SK-N-SH (cell line): Measurements from ENCODE around the gene ZRANB3.
"Not testable (repeated sequence)": the region's sequence is repeated elsewhere in the genome, so short reads cannot be mapped to it uniquely, and the experiment has no call there.

Experiments used
- EP300 ChIP-seq, 2 experiments: IDR thresholded peaks; 2 replicates each; pipeline versions ENCODE4 v1.4.0 to v1.6.1; 2012; ENCODE audit warnings: borderline replicate concordance in 1 of 2, low read depth in 1 of 2, low read length in 1 of 2
- FOXM1 ChIP-seq: IDR thresholded peaks from 2 replicates; pipeline ENCODE4 v1.4.0; 2012; ENCODE audit warnings: low read depth, mild to moderate bottlenecking
- MAX ChIP-seq: IDR thresholded peaks from 2 replicates; pipeline ENCODE4 v1.4.0; 2012; ENCODE audit warnings: low read depth
- POLR2AphosphoS5 ChIP-seq: IDR thresholded peaks from 2 replicates; pipeline ENCODE4 v1.6.1; 2012; ENCODE audit warnings: low read depth, low read length
- SIN3A ChIP-seq: IDR thresholded peaks from 2 replicates; pipeline ENCODE4 v1.6.1; 2012; ENCODE audit warnings: low read depth, mild to moderate bottlenecking, low read length, moderate library complexity, borderline replicate concordance
- TAF1 ChIP-seq: IDR thresholded peaks from 2 replicates; pipeline ENCODE4 v1.6.1; 2012; ENCODE audit warnings: low read depth, mild to moderate bottlenecking, low read length, moderate library complexity, borderline replicate concordance
- TF ChIP-seq, protein P1 (sequence below): fragments of 200-600 bp; sonication (generic); IDR thresholded peaks from 2 replicates; pipeline ENCODE4 v1.6.1; 2017; ENCODE audit warnings: antibody characterized with exemption, mild to moderate bottlenecking, moderate library complexity

DNA sequence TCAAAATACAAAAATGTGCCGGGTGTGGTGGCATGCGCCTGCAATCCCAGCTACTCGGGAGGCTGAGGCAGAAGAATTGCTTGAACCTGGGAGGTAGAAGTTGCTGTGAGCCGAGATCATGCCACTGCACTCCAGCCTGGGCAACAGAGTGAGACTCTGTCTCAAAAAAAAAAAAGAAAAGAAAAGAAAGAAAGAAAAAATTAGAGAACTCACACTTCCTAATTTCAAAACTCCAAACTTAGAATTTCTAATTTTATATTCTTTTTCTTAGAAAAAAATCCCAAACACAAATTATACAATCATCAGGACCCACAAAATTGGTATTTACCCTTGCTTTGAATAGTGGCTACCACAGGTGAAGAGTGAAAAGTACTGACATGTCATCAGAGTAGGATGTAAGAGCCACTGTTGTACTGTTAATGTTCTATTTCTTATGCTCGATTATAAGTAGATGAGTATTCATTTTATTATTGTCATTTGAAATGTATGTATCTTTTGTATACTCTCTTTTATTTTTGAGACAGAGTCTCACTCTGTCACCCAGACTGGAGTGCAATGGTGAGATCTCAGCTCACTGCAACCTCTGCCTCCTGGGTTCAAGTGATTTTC, 182.8 kb downstream of the ZRANB3 start:
- TF ChIP-seq EP300 (IDR thresholded peaks at IDR 0.05; ENCODE audit: borderline replicate concordance in 1 of 2, low read depth in 1 of 2, low read length in 1 of 2); POLR2AphosphoS5; TAF1; FOXM1; SIN3A; MAX: not testable (repeated sequence)
- TF ChIP-seq, protein P1, sequence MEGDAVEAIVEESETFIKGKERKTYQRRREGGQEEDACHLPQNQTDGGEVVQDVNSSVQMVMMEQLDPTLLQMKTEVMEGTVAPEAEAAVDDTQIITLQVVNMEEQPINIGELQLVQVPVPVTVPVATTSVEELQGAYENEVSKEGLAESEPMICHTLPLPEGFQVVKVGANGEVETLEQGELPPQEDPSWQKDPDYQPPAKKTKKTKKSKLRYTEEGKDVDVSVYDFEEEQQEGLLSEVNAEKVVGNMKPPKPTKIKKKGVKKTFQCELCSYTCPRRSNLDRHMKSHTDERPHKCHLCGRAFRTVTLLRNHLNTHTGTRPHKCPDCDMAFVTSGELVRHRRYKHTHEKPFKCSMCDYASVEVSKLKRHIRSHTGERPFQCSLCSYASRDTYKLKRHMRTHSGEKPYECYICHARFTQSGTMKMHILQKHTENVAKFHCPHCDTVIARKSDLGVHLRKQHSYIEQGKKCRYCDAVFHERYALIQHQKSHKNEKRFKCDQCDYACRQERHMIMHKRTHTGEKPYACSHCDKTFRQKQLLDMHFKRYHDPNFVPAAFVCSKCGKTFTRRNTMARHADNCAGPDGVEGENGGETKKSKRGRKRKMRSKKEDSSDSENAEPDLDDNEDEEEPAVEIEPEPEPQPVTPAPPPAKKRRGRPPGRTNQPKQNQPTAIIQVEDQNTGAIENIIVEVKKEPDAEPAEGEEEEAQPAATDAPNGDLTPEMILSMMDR, result not testable (repeated sequence)
